Measurements from ENCODE around the gene SLC5A1. TPM values are rescaled to one million over a fixed set of nuclear protein-coding genes. Genes with fewer than 3 reads are reported as not detected.
"Not testable (repeated sequence)": the region's sequence is repeated elsewhere in the genome, so short reads cannot be mapped to it uniquely, and the experiment has no call there.

The SLC5A1 gene
- total RNA-seq, 1 experiment from 2014 or later = not detected

- H3K27ac Mint-ChIP-seq; H3K36me3 Mint-ChIP-seq; POLR2A ChIA-PET; DNase-seq (ENCODE audit: low spot score); H3K27me3 Mint-ChIP-seq (ENCODE audit: low read depth); H3K4me3 Mint-ChIP-seq; H3K9me3 Mint-ChIP-seq: not testable (repeated sequence)
- CTCF ChIA-PET = interaction anchor here (0.6 to 1.1 kb wide), 2 partner anchors 12 to 124 kb away, joined by 3 read pairs; no protein-coding TSS in a partner anchor
- peak; percentile 98 for ATAC-seq
- TF ChIP-seq CTCF (IDR thresholded peaks at IDR 0.05) = peak; percentile 80
- peaks cover 22% of the 10 kb centered on the region for H3K4me1 Mint-ChIP-seq
These were observed 97.6 kb downstream of the SLC5A1 start for GRCh38 chr22:32140688-32141087.

GRCh38 chr22:32142600-32142999 lies 99.5 kb downstream of the SLC5A1 start:
- peaks cover 28% of the 10 kb centered on the region for H3K4me1 Mint-ChIP-seq
- ChIA-PET CTCF (interaction anchor here (0.8 kb wide), 1 partner anchor 166 kb away, joined by 4 read pairs; no protein-coding TSS in a partner anchor), POLR2A (no interaction called here)
- peaks cover 6% of the 10 kb centered on the region; the same call in 1 of the 2 replicates for H3K9me3 Mint-ChIP-seq
- H3K27ac Mint-ChIP-seq = no peak overlapping the region
- no peak overlapping the region for H3K4me3 Mint-ChIP-seq
- no peak for ATAC-seq
- TF ChIP-seq ATF2 (CRISPR knock-in tag; IDR thresholded peaks at IDR 0.05; ENCODE audit: borderline replicate concordance, low read depth) (no peak), ZNF138 (CRISPR knock-in tag; conservative IDR thresholded peaks at IDR 0.05) (no peak), NR2C2 (CRISPR knock-in tag; IDR thresholded peaks at IDR 0.05) (no peak), FOXP4 (CRISPR knock-in tag; IDR thresholded peaks at IDR 0.05) (no peak), ZSCAN18 (CRISPR knock-in tag; IDR thresholded peaks at IDR 0.05) (no peak), ZNF423 (CRISPR knock-in tag; IDR thresholded peaks at IDR 0.05) (no peak), NR3C1 (CRISPR knock-in tag; conservative IDR thresholded peaks at IDR 0.05; ENCODE audit: low read depth) (no peak), ZNF512 (CRISPR knock-in tag; IDR thresholded peaks at IDR 0.05; ENCODE audit: borderline replicate concordance) (no peak), E2F5 (CRISPR knock-in tag; IDR thresholded peaks at IDR 0.05) (no peak), USF1 (CRISPR knock-in tag; IDR thresholded peaks at IDR 0.05) (no peak)
- no peaks in the 10 kb centered on the region; the same call in 1 of the 2 replicates for H3K36me3 Mint-ChIP-seq
- peaks cover 8% of the 10 kb centered on the region; the same call in 1 of the 2 replicates for H3K27me3 Mint-ChIP-seq (ENCODE audit: low read depth)
- DNase-seq (ENCODE audit: low spot score) = no peak

Measured in WTC11 (cell line).